H9 (cell line): Measurements from ENCODE around the gene CYTH3. TPM values are rescaled to one million over a fixed set of nuclear protein-coding genes. Genes with fewer than 3 reads are reported as not detected.

Source experiments
- DNase-seq: peaks from one replicate; pipeline ENCODE4 v3.0.0-alpha.2; 2017
- H2AFZ ChIP-seq: one replicate; pipeline ENCODE4 v1.6.1; 2013; ENCODE audit warnings: mild to moderate bottlenecking, low read length, control low read depth, moderate library complexity
- H2AK5ac ChIP-seq: 2 replicates; pipeline ENCODE4 v1.6.1; 2013; ENCODE audit warnings: low read length, control low read depth, mixed read lengths; ENCODE audit not compliant: insufficient read length
- H2BK120ac ChIP-seq: one replicate; pipeline ENCODE4 v1.6.1; 2013; ENCODE audit warnings: low read depth, mild to moderate bottlenecking, low read length, control low read depth, inconsistent platforms; ENCODE audit not compliant: poor library complexity, severe bottlenecking
- H2BK12ac ChIP-seq: 2 replicates; pipeline ENCODE4 v1.6.1; 2013; ENCODE audit warnings: low read length, control low read depth, mixed read lengths, low read depth; ENCODE audit not compliant: insufficient read length
- H2BK15ac ChIP-seq: 2 replicates; pipeline ENCODE4 v1.6.1; 2013; ENCODE audit warnings: low read depth, low read length, control low read depth
- H2BK20ac ChIP-seq: one replicate; pipeline ENCODE4 v1.6.1; 2013; ENCODE audit warnings: low read depth, mild to moderate bottlenecking, low read length, control low read depth, inconsistent platforms; ENCODE audit not compliant: poor library complexity, severe bottlenecking
- H2BK5ac ChIP-seq: 2 replicates; pipeline ENCODE4 v1.6.1; 2013; ENCODE audit warnings: low read length, control low read depth, mixed read lengths; ENCODE audit not compliant: insufficient read length
- H3K14ac ChIP-seq: 2 replicates; pipeline ENCODE4 v1.6.1; 2013; ENCODE audit warnings: low read length, control low read depth; ENCODE audit not compliant: insufficient read depth
- H3K18ac ChIP-seq: 2 replicates; pipeline ENCODE4 v1.6.1; 2013; ENCODE audit warnings: low read depth, mild to moderate bottlenecking, mixed read lengths, low read length, control low read depth; ENCODE audit not compliant: insufficient read length
- H3K23ac ChIP-seq: 2 replicates; pipeline ENCODE4 v1.6.1; 2013; ENCODE audit warnings: low read length, control low read depth, mixed read lengths, low read depth; ENCODE audit not compliant: insufficient read length
- H3K23me2 ChIP-seq: 2 replicates; pipeline ENCODE4 v1.6.1; 2013; ENCODE audit warnings: low read depth, mild to moderate bottlenecking, mixed read lengths, low read length, control low read depth; ENCODE audit not compliant: insufficient read length, poor library complexity, severe bottlenecking
- H3K27ac ChIP-seq: 2 replicates; pipeline ENCODE4 v1.5.1; 2013; ENCODE audit warnings: low read length, control low read depth, mixed read lengths, low read depth; ENCODE audit not compliant: insufficient read length
- H3K27me3 ChIP-seq: 2 replicates; pipeline ENCODE4 v1.6.1; 2013; ENCODE audit warnings: low read length, control low read depth, inconsistent platforms; ENCODE audit not compliant: insufficient read depth
- H3K4ac ChIP-seq: 2 replicates; pipeline ENCODE4 v1.6.1; 2013; ENCODE audit warnings: low read depth, mild to moderate bottlenecking, control low read depth, inconsistent platforms, low read length, moderate library complexity
- H3K4me1 ChIP-seq: 2 replicates; pipeline ENCODE4 v1.6.1; 2013; ENCODE audit warnings: low read length, control low read depth, inconsistent platforms; ENCODE audit not compliant: insufficient read depth
- H3K4me2 ChIP-seq: 2 replicates; pipeline ENCODE4 v1.6.1; 2013; ENCODE audit warnings: low read length, control low read depth, mixed read lengths; ENCODE audit not compliant: insufficient read length, insufficient read depth
- H3K56ac ChIP-seq: 2 replicates; pipeline ENCODE4 v1.6.1; 2013; ENCODE audit warnings: low read depth, mild to moderate bottlenecking, mixed read lengths, low read length, control low read depth; ENCODE audit not compliant: insufficient read length
- H3K79me1 ChIP-seq: 2 replicates; pipeline ENCODE4 v1.6.1; 2013; ENCODE audit warnings: low read depth, mild to moderate bottlenecking, moderate library complexity, low read length, control low read depth, inconsistent platforms; ENCODE audit not compliant: insufficient read depth, poor library complexity, severe bottlenecking
- H3K79me2 ChIP-seq: 2 replicates; pipeline ENCODE4 v1.6.1; 2013; ENCODE audit warnings: low read length, control low read depth, inconsistent platforms; ENCODE audit not compliant: insufficient read depth
- H3K9ac ChIP-seq: 2 replicates; pipeline ENCODE4 v1.6.1; 2013; ENCODE audit warnings: low read length, control low read depth, mixed read lengths; ENCODE audit not compliant: insufficient read length; ENCODE audit errors: extremely low read depth
- H3K9me3 ChIP-seq: one replicate; pipeline ENCODE4 v1.6.1; 2013; ENCODE audit warnings: low read depth, low read length, inconsistent platforms; ENCODE audit not compliant: control insufficient read depth
- H3T11ph ChIP-seq: one replicate; pipeline ENCODE4 v1.6.1; 2013; ENCODE audit warnings: mild to moderate bottlenecking, low read length, control low read depth, inconsistent platforms
- H4K20me1 ChIP-seq: one replicate; pipeline ENCODE4 v1.6.1; 2013; ENCODE audit not compliant: control insufficient read depth, insufficient read length, insufficient read depth
- H4K5ac ChIP-seq: 2 replicates; pipeline ENCODE4 v1.6.1; 2013; ENCODE audit warnings: low read depth, mild to moderate bottlenecking, mixed read lengths, low read length, control low read depth; ENCODE audit not compliant: insufficient read length
- H4K8ac ChIP-seq: replicated peaks from 2 replicates; pipeline ENCODE4 v1.6.1; 2013; ENCODE audit warnings: low read length, control low read depth, mixed read lengths, low read depth; ENCODE audit not compliant: insufficient read length
- H4K91ac ChIP-seq: 2 replicates; pipeline ENCODE4 v1.6.1; 2013; ENCODE audit warnings: low read depth, mild to moderate bottlenecking, moderate library complexity, mixed read lengths, low read length, control low read depth; ENCODE audit not compliant: insufficient read length
- H3K27ac Mint-ChIP-seq, 3 experiments: 2 replicates in 2 of 3; 3 replicates in 1 of 3; pipeline ENCODE4 v1.8.0; 2020 to 2021; ENCODE audit warnings: mixed read lengths in 3 of 3, mild to moderate bottlenecking in 1 of 3, moderate library complexity in 1 of 3
- H3K27me3 Mint-ChIP-seq: 2 replicates; pipeline ENCODE4 v1.8.0; 2021; ENCODE audit warnings: low read depth, mild to moderate bottlenecking, moderate library complexity, mixed read lengths
- H3K36me3 Mint-ChIP-seq, 3 experiments: 2 replicates in 2 of 3; 3 replicates in 1 of 3; pipeline ENCODE4 v1.8.0; 2020 to 2021; ENCODE audit warnings: low read depth in 3 of 3, mixed read lengths in 3 of 3; ENCODE audit not compliant: insufficient read depth in 1 of 3
- H3K4me1 Mint-ChIP-seq, 2 experiments: 2 replicates each; pipeline ENCODE4 v1.8.0; 2020; ENCODE audit warnings: mixed read lengths in 2 of 2
- H3K4me3 Mint-ChIP-seq, 2 experiments: 2 replicates in 1 of 2; 3 replicates in 1 of 2; pipeline ENCODE4 v1.8.0; 2020 to 2021; ENCODE audit warnings: mild to moderate bottlenecking in 2 of 2, mixed read lengths in 2 of 2, moderate library complexity in 1 of 2
- H3K9me3 Mint-ChIP-seq, 2 experiments: 2 replicates in 1 of 2; 3 replicates in 1 of 2; pipeline ENCODE4 v1.8.0; 2020; ENCODE audit warnings: mild to moderate bottlenecking in 2 of 2, mixed read lengths in 2 of 2, moderate library complexity in 1 of 2
- CTCF ChIP-seq: fragments of 200-600 bp; sonication (generic); conservative IDR thresholded peaks from 3 replicates; pipeline ENCODE4 v1.8.0; 2021; ENCODE audit warnings: antibody characterized with exemption, mild to moderate bottlenecking
- WGBS: extraction: QIAGEN DNeasy Blood & Tissue Kit; methylation state at CpG from one replicate; pipeline ENCODE4 v1.1.7; 2013; ENCODE audit warnings: missing lambda C conversion rate, low lambda C conversion rate, mixed read lengths; ENCODE audit not compliant: insufficient read length; ENCODE audit errors: extremely low coverage; 5-methylcytosine and 5-hydroxymethylcytosine counted together
- total RNA-seq: library from RNA; stranded (reverse); gene quantifications from 2 replicates; pipeline ENCODE4 v1.2.1, GENCODE V29; 2021

Gene CYTH3
- total RNA-seq, 1 experiment from 2014 or later = 12.3 TPM

DNA sequence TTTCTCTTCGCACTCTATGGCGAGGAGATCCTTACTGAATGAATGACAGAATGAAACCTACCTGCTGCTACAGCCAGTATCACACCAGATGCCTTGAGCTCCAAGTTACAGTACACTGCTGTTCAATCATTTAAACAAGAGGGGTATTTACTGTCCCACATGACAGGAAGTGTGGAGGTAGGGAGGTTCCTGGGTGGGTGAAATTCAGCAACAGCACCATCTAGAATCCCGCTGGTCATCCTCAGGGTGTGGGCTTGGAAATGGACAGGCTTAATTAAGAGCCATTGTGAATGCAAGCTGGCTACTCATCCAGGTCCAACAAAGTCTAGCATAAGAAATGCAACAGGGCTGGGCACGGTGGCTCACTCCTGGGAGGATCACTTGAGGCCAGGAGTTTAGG lies 14.7 kb downstream of the CYTH3 start:
- Mint-ChIP-seq H3K27me3 (no peaks in the 10 kb centered on the region), H3K9me3 (no peaks in the 10 kb centered on the region), H3K27ac (peak overlapping the region; percentile 37 to 74 (median 47); a peak in 4 of 7 replicates), H3K4me1 (peaks cover 37 to 40% of the 10 kb centered on the region in 2 experiments), H3K36me3 (no peaks in the 10 kb centered on the region), H3K4me3 (no peak overlapping the region)
- no peak overlapping the region for H2BK5ac ChIP-seq
- no peak overlapping the region for H4K5ac ChIP-seq
- no peak overlapping the region for H3K23ac ChIP-seq
- no peak overlapping the region for H3T11ph ChIP-seq
- no peak overlapping the region for H3K27ac ChIP-seq
- no peak overlapping the region for H4K91ac ChIP-seq
- no peaks in the 10 kb centered on the region; the same call in 1 of the 2 replicates for H3K4me1 ChIP-seq
- H3K9ac ChIP-seq = no peak overlapping the region
- no CpG with 5 or more reads among the region's 4 CpGs for WGBS
- no peak overlapping the region for H2AK5ac ChIP-seq
- no peaks in the 10 kb centered on the region for H3K9me3 ChIP-seq
- H2BK15ac ChIP-seq = no peak overlapping the region
- H2BK12ac ChIP-seq = no peak overlapping the region
- no peaks in the 10 kb centered on the region for H4K20me1 ChIP-seq
- no peak overlapping the region for H2BK120ac ChIP-seq
- H2BK20ac ChIP-seq = no peak overlapping the region
- no peak for TF ChIP-seq CTCF
- 0 out of 2 replicates have a peak, but pooled peaks cover 3% of the 10 kb centered on the region for H3K79me2 ChIP-seq
- no peak overlapping the region for H3K56ac ChIP-seq
- no peak overlapping the region for H3K18ac ChIP-seq
- H3K27me3 ChIP-seq = no peaks in the 10 kb centered on the region
- no peak overlapping the region for H4K8ac ChIP-seq
- H3K4me2 ChIP-seq = no peak overlapping the region
- H3K23me2 ChIP-seq = no peaks in the 10 kb centered on the region
- H2AFZ ChIP-seq = no peak overlapping the region
- H3K79me1 ChIP-seq = no peaks in the 10 kb centered on the region
- DNase-seq = no peak
- H3K4ac ChIP-seq = no peak overlapping the region
- no peak overlapping the region for H3K14ac ChIP-seq
